Neural progenitor cell (in vitro differentiated cells): ENCODE data around the gene REV3L.

Source experiments
- CTCF ChIP-seq: fragments of 200-600 bp; sonication (generic); IDR thresholded peaks from 2 replicates; pipeline ENCODE4 v1.5.1; 2017; ENCODE audit warnings: antibody characterized with exemption, mild to moderate bottlenecking
- EZH2 ChIP-seq: fragments of 200-600 bp; sonication (generic); IDR thresholded peaks from 2 replicates; pipeline ENCODE4 v1.6.1; 2017; ENCODE audit warnings: antibody characterized with exemption, mild to moderate bottlenecking, moderate library complexity
- EZH2phosphoT487 ChIP-seq: fragments of 200-600 bp; sonication (generic); IDR thresholded peaks from 2 replicates; pipeline ENCODE4 v1.6.1; 2017; ENCODE audit warnings: antibody characterized with exemption

GRCh38 chr6:111530218-111530617, 47.2 kb upstream of the REV3L start:
- TF ChIP-seq CTCF (no peak), EZH2phosphoT487 (no peak), EZH2 (no peak)
